ENCODE measurements around the gene POU2AF3. TPM values are rescaled to one million over a fixed set of nuclear protein-coding genes. Genes with fewer than 3 reads are reported as not detected.

Gene POU2AF3
- total and polyA plus RNA-seq, 2 of the 4 experiments (the other 2 are of a cell fraction), result 0.17 TPM; not detected in 1

GRCh38 chr11:111351374-111352055 lies 53.2 kb downstream of the POU2AF3 start:
- Histone ChIP-seq H4K20me1 (ENCODE audit: insufficient read depth, low read length) (no peaks in the 10 kb centered on the region), H3K9me3 (ENCODE audit: control insufficient read depth, insufficient read depth, low read length) (no peaks in the 10 kb centered on the region), H2BK120ac (ENCODE audit: low read depth, low read length) (no peak overlapping the region), H4K91ac (ENCODE audit: insufficient read depth, low read depth, low read length) (no peak overlapping the region), H3K14ac (replicated peaks; ENCODE audit: low read depth, low read length) (no peak overlapping the region), H2BK15ac (ENCODE audit: low read depth, low read length) (no peak overlapping the region), H3K79me1 (ENCODE audit: low read depth in 1 of 2, low read length in 2 of 2) (no peaks in the 10 kb centered on the region), H3K4me1 (ENCODE audit: control insufficient read depth, insufficient read depth, low read length) (no peaks in the 10 kb centered on the region), H3K18ac (ENCODE audit: low read depth, low read length) (no peak overlapping the region), H2AK5ac (ENCODE audit: low read depth, low read length) (no peak overlapping the region), H2BK20ac (ENCODE audit: low read depth, low read length) (no peak overlapping the region), H3K9ac (ENCODE audit: low read depth, low read length) (no peak overlapping the region), H3K27ac (ENCODE audit: insufficient read depth, low read length) (no peak overlapping the region), H2BK5ac (ENCODE audit: low read depth, low read length, poor library complexity, severe bottlenecking) (no peak overlapping the region), H3K23ac (ENCODE audit: low read depth, low read length) (no peak overlapping the region), H4K5ac (ENCODE audit: low read depth, low read length) (no peak overlapping the region), H3K9me1 (ENCODE audit: insufficient read depth, low read length) (no peaks in the 10 kb centered on the region), H2AK9ac (replicated peaks; ENCODE audit: low read depth, low read length, poor library complexity) (no peak overlapping the region), H2AFZ (replicated peaks; ENCODE audit: low read length, poor library complexity) (no peak overlapping the region), H4K8ac (ENCODE audit: low read depth in 2 of 2, low read length in 2 of 2) (no peak overlapping the region), H3K4me3 (ENCODE audit: insufficient read depth, low read depth, low read length) (no peak overlapping the region), H3K4me2 (ENCODE audit: low read depth, low read length) (no peak overlapping the region), H3K4ac (ENCODE audit: low read depth, low read length) (no peak overlapping the region), H3K36me3 (ENCODE audit: control insufficient read depth, insufficient read depth, low read length) (no peaks in the 10 kb centered on the region), H3K27me3 (ENCODE audit: control insufficient read depth, insufficient read depth, low read length) (peaks cover 27% of the 10 kb centered on the region), H3K56ac (ENCODE audit: extremely low read depth, insufficient read depth, low read length) (no peak overlapping the region)
- intact Hi-C loops (cut with micrococcal nuclease) (no loop called here), dilution Hi-C loops (cut with HindIII; ENCODE audit: low sequenced_read_pairs, unreplicated experiment) (no loop called here), in situ Hi-C loops (cut with MboI; ENCODE audit: low sequenced_read_pairs) (no loop called here)
- ChIA-PET POLR2A (ENCODE audit: unreplicated experiment) (no interaction called here), CTCF (no interaction called here)
- no TSS peak for BruUV-seq (replicated peaks)
- TF ChIP-seq CTCF (conservative IDR thresholded peaks at IDR 0.05; ENCODE audit: low read depth, low read length) (no peak), NFE2L2 (IDR thresholded peaks at IDR 0.05; ENCODE audit: low read depth, low read length) (no peak), MXI1 (IDR thresholded peaks at IDR 0.05; ENCODE audit: borderline replicate concordance, low read depth, low read length) (no peak), FOS (IDR thresholded peaks at IDR 0.05; ENCODE audit: low read depth, low read length) (no peak), CHD1 (IDR thresholded peaks at IDR 0.05; ENCODE audit: low read depth, low read length) (no peak), SMC3 (IDR thresholded peaks at IDR 0.05; ENCODE audit: low read depth, low read length) (no peak), RCOR1 (IDR thresholded peaks at IDR 0.05; ENCODE audit: insufficient replicate concordance, low read length) (no peak), POLR2A (IDR thresholded peaks at IDR 0.05; ENCODE audit: low read depth, low read length) (no peak), ELK1 (IDR thresholded peaks at IDR 0.05; ENCODE audit: borderline replicate concordance, low read depth, low read length) (no peak), MAFK (IDR thresholded peaks at IDR 0.05; ENCODE audit: low read depth, low read length) (no peak), RAD21 (IDR thresholded peaks at IDR 0.05; ENCODE audit: low read length) (no peak), USF2 (IDR thresholded peaks at IDR 0.05; ENCODE audit: low read depth, low read length) (no peak), RFX5 (IDR thresholded peaks at IDR 0.05; ENCODE audit: low read depth, low read length) (no peak), MAZ (IDR thresholded peaks at IDR 0.05; ENCODE audit: borderline replicate concordance, low read depth, low read length) (no peak), CEBPB (IDR thresholded peaks at IDR 0.05; ENCODE audit: low read depth, low read length) (no peak), BHLHE40 (IDR thresholded peaks at IDR 0.05; ENCODE audit: low read depth, low read length) (no peak)
- DNase-seq, result no peak
- no peak for ATAC-seq (ENCODE audit: low read depth)
- no CpG with 5 or more reads among the region's 10 CpGs for WGBS, 2 experiments (ENCODE audit: extremely low coverage in 2 of 2, insufficient read length in 1 of 2)

Data from IMR-90 (cell line).